PC-3 (cell line): Measurements from ENCODE around the gene CACNA2D2. TPM values are rescaled to one million over a fixed set of nuclear protein-coding genes. Genes with fewer than 3 reads are reported as not detected.

Experiments used
- ATAC-seq: fragments of 200-7000 bp; cut with Tn5 transposase; 2 replicates; pipeline ENCODE4 v1.9.1; 2020; ENCODE audit warnings: mild to moderate bottlenecking, moderate library complexity
- BruUV-seq: library from RNA; stranded (reverse); fragments of 400-500 nt; replicated peaks from 2 replicates; lab custom pipeline; 2021; lab: Mats Ljungman, UMichigan
- CTCF ChIA-PET: fragments of 300-600 bp; sonication (Branson Sonifier 250); formaldehyde crosslinking; loops from one replicate; lab custom pipeline; 2022; ENCODE audit warnings: antibody characterized with exemption; lab: Charles Lee
- POLR2A ChIA-PET: fragments of 300-600 bp; sonication (Branson Sonifier 250); formaldehyde crosslinking; loops from one replicate; lab custom pipeline; 2022; ENCODE audit warnings: antibody characterized with exemption; ENCODE audit not compliant: unreplicated experiment; lab: Charles Lee
- DNase-seq: peaks from one replicate; pipeline ENCODE4 v3.0.0-alpha.2; 2015
- H2AFZ ChIP-seq: fragments of 300-600 bp; sonication (generic); 2 replicates; pipeline ENCODE4 v1.6.0; 2016; ENCODE audit warnings: antibody characterized with exemption, low read length
- H3F3A ChIP-seq: fragments of 300-600 bp; sonication (generic); one replicate; pipeline ENCODE4 v1.6.0; 2017; ENCODE audit warnings: antibody characterized with exemption, low read length, control low read depth, mild to moderate bottlenecking; ENCODE audit not compliant: unreplicated experiment
- H3K27ac ChIP-seq: fragments of 300-600 bp; sonication (generic); 2 replicates; pipeline ENCODE4 v1.5.1; 2016; ENCODE audit warnings: mild to moderate bottlenecking, low read length
- H3K27me3 ChIP-seq: fragments of 300-600 bp; sonication (generic); 2 replicates; pipeline ENCODE4 v1.6.1; 2016; ENCODE audit warnings: low read length, mixed read lengths
- H3K36me3 ChIP-seq: fragments of 300-600 bp; sonication (generic); 2 replicates; pipeline ENCODE4 v1.6.1; 2016; ENCODE audit warnings: low read depth, mixed run types, low read length, mixed read lengths
- H3K4me1 ChIP-seq: fragments of 300-600 bp; sonication (generic); 2 replicates; pipeline ENCODE4 v1.5.1; 2016; ENCODE audit warnings: low read length; ENCODE audit not compliant: insufficient read depth
- H3K4me2 ChIP-seq: fragments of 300-600 bp; sonication (generic); 2 replicates; pipeline ENCODE4 v1.6.0; 2016; ENCODE audit warnings: low read length
- H3K4me3 ChIP-seq: fragments of 300-600 bp; sonication (generic); 2 replicates; pipeline ENCODE4 v1.5.1; 2016; ENCODE audit warnings: mild to moderate bottlenecking, low read length, mixed read lengths
- H3K79me2 ChIP-seq: fragments of 300-600 bp; sonication (generic); 2 replicates; pipeline ENCODE4 v1.6.1; 2017; ENCODE audit warnings: low read length, mixed read lengths
- H3K9ac ChIP-seq: fragments of 300-600 bp; sonication (generic); 2 replicates; pipeline ENCODE4 v1.6.0; 2016; ENCODE audit warnings: mild to moderate bottlenecking, low read length
- H3K9me2 ChIP-seq: fragments of 300-600 bp; sonication (generic); replicated peaks from 2 replicates; pipeline ENCODE4 v1.6.1; 2016; ENCODE audit warnings: mixed run types, low read length, mixed read lengths
- H3K9me3 ChIP-seq: fragments of 300-600 bp; sonication (generic); 2 replicates; pipeline ENCODE4 v1.6.1; 2016; ENCODE audit warnings: low read length, mixed read lengths
- H4K20me1 ChIP-seq: fragments of 300-600 bp; sonication (generic); 2 replicates; pipeline ENCODE4 v1.6.1; 2016; ENCODE audit warnings: low read length, mixed read lengths
- EZH2 ChIP-seq: fragments of 300-600 bp; sonication (generic); IDR thresholded peaks from one replicate; pipeline ENCODE4 v1.6.1; 2017; ENCODE audit warnings: antibody characterized with exemption, mild to moderate bottlenecking, low read length; ENCODE audit not compliant: unreplicated experiment
- EZH2phosphoT487 ChIP-seq: fragments of 300-600 bp; sonication (generic); IDR thresholded peaks from 2 replicates; pipeline ENCODE4 v1.6.1; 2018; ENCODE audit warnings: mild to moderate bottlenecking, antibody characterized with exemption, low read length, borderline replicate concordance
- intact Hi-C: fragments of 100-400 bp; cut with micrococcal nuclease; formaldehyde crosslinking; loops from 2 replicates; pipeline ENCODE4 v1.9.0; 2023
- total RNA-seq: library from RNA; depleted of rRNA; stranded (reverse); fragments of >200 nt; gene quantifications from 2 replicates; pipeline ENCODE4 v1.2.3, GENCODE V29; 2014
- TF ChIP-seq, protein P1 (sequence below): fragments of 300-600 bp; sonication (generic); conservative IDR thresholded peaks from 2 replicates; pipeline ENCODE4 v1.5.1; 2017; ENCODE audit warnings: antibody characterized with exemption, low read depth, mild to moderate bottlenecking, low read length

CACNA2D2 gene
- total RNA-seq, 1 experiment from 2014 or later, result 0.44 TPM

DNA sequence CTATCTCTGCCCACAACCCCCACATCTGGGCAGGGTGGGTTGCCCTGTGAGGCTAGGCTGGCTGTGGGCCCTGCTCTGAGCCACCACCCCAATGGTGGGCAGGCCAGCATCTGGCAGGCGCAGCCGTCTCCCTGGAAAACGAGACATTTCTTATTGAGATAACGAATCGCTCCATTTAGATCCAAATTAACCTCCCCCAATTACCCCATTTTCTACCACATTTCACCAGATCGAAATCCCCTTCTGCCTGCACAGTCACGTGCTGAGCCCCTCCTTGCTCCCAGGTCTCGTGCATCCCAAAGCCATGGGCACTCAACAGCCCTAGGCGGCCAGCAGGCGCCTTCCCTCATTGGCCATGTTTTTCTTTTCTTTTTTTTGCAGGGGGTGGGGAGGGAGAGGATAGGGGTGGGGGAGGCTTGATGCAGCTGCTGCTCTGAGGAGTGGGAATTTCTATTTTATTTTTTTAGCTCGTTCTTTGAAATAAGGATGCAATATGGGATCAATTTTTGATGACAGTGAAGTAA is 91.1 kb downstream of the CACNA2D2 start:
- POLR2A ChIA-PET, result no interaction called here

DNA sequence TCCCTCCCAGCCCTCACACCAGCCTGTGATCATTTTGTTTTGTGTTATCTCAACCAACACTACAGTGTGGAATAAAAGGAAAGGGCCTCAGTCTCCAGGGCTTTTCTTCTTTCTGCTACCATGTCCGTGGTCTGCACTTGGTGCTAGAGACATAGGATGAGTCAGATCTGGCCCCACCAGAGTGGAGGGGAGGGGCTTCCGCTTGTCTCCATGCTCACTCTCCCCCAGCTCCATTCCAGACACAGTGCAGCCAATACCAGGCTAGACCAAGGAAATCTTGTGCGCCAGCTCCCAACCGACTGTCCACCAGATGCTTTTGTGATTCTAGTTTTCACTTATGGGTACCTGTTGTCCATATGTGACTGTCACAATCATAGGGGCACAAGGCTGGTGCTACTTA is 92.2 kb downstream of the CACNA2D2 start:
- Histone ChIP-seq H4K20me1 (no peaks in the 10 kb centered on the region), H3K9ac (no peak overlapping the region), H3K79me2 (no peaks in the 10 kb centered on the region), H3K36me3 (no peaks in the 10 kb centered on the region), H3K4me1 (no peaks in the 10 kb centered on the region), H3K4me3 (no peak overlapping the region), H3K9me3 (no peaks in the 10 kb centered on the region), H3F3A (no peaks in the 10 kb centered on the region), H3K4me2 (no peak overlapping the region), H3K27me3 (peaks cover 13% of the 10 kb centered on the region), H3K27ac (no peak overlapping the region), H2AFZ (no peak overlapping the region), H3K9me2 (no peaks in the 10 kb centered on the region)
- DNase-seq (no peak), ATAC-seq (no peak)
- no TSS peak for BruUV-seq
- intact Hi-C loops, result no loop called here
- POLR2A ChIA-PET, result no interaction called here
- CTCF ChIA-PET, result no interaction called here
- TF ChIP-seq EZH2 (no peak), EZH2phosphoT487 (no peak)
- TF ChIP-seq, protein P1, sequence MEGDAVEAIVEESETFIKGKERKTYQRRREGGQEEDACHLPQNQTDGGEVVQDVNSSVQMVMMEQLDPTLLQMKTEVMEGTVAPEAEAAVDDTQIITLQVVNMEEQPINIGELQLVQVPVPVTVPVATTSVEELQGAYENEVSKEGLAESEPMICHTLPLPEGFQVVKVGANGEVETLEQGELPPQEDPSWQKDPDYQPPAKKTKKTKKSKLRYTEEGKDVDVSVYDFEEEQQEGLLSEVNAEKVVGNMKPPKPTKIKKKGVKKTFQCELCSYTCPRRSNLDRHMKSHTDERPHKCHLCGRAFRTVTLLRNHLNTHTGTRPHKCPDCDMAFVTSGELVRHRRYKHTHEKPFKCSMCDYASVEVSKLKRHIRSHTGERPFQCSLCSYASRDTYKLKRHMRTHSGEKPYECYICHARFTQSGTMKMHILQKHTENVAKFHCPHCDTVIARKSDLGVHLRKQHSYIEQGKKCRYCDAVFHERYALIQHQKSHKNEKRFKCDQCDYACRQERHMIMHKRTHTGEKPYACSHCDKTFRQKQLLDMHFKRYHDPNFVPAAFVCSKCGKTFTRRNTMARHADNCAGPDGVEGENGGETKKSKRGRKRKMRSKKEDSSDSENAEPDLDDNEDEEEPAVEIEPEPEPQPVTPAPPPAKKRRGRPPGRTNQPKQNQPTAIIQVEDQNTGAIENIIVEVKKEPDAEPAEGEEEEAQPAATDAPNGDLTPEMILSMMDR, result no peak

More for the DNA sequence above, 91.1 kb downstream of the CACNA2D2 start:
- peaks cover 13% of the 10 kb centered on the region for H3K27me3 ChIP-seq
- no peaks in the 10 kb centered on the region for H3K9me3 ChIP-seq
- no peaks in the 10 kb centered on the region for H3K9me2 ChIP-seq
- no peak overlapping the region for H3K27ac ChIP-seq
- TF ChIP-seq EZH2, result no peak
- TF ChIP-seq, protein P1, result no peak
- TF ChIP-seq EZH2phosphoT487, result no peak
- no peak overlapping the region for H3K4me3 ChIP-seq
- H4K20me1 ChIP-seq, result no peaks in the 10 kb centered on the region
- no peak overlapping the region for H3K9ac ChIP-seq
- H3F3A ChIP-seq, result no peaks in the 10 kb centered on the region
- no peaks in the 10 kb centered on the region for H3K79me2 ChIP-seq
- no TSS peak for BruUV-seq
- intact Hi-C loops, result no loop called here
- ATAC-seq, result no peak
- CTCF ChIA-PET, result no interaction called here
- no peak overlapping the region for H2AFZ ChIP-seq
- no peaks in the 10 kb centered on the region for H3K4me1 ChIP-seq
- no peak for DNase-seq
- H3K36me3 ChIP-seq, result no peaks in the 10 kb centered on the region
- H3K4me2 ChIP-seq, result no peak overlapping the region

DNA sequence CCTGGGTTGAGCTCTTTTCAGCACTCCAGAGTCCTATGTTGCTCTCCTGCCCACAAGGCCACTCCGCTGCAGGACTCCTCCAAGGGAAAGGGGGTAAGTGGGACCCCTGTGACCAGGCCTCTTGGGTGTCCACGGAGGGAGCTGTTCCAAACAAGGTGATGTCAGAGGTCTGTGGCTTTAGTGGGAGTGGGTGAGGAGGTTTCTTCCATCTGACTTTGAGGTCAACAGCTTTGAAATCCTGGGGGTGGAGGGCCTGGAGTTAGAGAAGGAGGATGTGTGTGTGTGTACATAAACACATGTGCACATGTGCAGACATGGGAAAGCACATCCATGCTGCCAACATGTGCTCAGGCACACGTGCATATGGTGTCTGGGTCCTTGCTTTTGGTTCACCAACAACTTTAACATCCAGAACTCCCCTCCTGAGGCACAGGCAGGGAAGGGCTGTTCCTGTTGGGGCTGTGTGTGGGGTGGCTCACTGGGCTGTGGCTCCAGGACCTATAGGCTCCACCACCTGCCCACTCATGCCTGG is 92.8 kb downstream of the CACNA2D2 start:
- Histone ChIP-seq H4K20me1 (no peaks in the 10 kb centered on the region), H3K4me2 (no peak overlapping the region), H3F3A (no peaks in the 10 kb centered on the region), H2AFZ (no peak overlapping the region), H3K27me3 (peaks cover 13% of the 10 kb centered on the region), H3K9me2 (no peaks in the 10 kb centered on the region), H3K9ac (no peak overlapping the region), H3K79me2 (no peaks in the 10 kb centered on the region), H3K4me3 (no peak overlapping the region), H3K36me3 (no peaks in the 10 kb centered on the region), H3K27ac (no peak overlapping the region), H3K9me3 (no peaks in the 10 kb centered on the region), H3K4me1 (no peaks in the 10 kb centered on the region)
- intact Hi-C loops, result no loop called here
- ChIA-PET CTCF (no interaction called here), POLR2A (no interaction called here)
- DNase-seq, result no peak
- TF ChIP-seq EZH2, result no peak
- TF ChIP-seq EZH2phosphoT487, result no peak
- TF ChIP-seq, protein P1, result no peak
- no TSS peak for BruUV-seq
- ATAC-seq, result no peak
